HCT116 (cell line): ENCODE results near the gene BEND7.

Source experiments
- CEBPB ChIP-seq: IDR thresholded peaks from 2 replicates; pipeline ENCODE4 v1.6.1; 2012; ENCODE audit warnings: low read depth
- CTCF ChIP-seq, 3 experiments: fragments of 200-600 bp in 1 of 3; sonication (generic) in 1 of 3; IDR thresholded peaks in 2 of 3; conservative IDR thresholded peaks in 1 of 3; 2 replicates each; pipeline ENCODE4 v1.5.1; 2012 to 2017; ENCODE audit warnings: low read depth in 2 of 3, low read length in 2 of 3, antibody characterized with exemption in 1 of 3, borderline replicate concordance in 1 of 3, control low read depth in 1 of 3, mild to moderate bottlenecking in 1 of 3, mixed read lengths in 1 of 3, mixed run types in 1 of 3, moderate library complexity in 1 of 3; ENCODE audit not compliant: insufficient read depth in 1 of 3
- POLR2A ChIP-seq: IDR thresholded peaks from 2 replicates; pipeline ENCODE4 v1.7.0; 2011; ENCODE audit warnings: borderline replicate concordance; ENCODE audit not compliant: insufficient read depth, insufficient read length; ENCODE audit errors: extremely low read depth

- TF ChIP-seq POLR2A: no peak
- TF ChIP-seq CEBPB: no peak
- no peak for TF ChIP-seq CTCF (IDR thresholded peaks at IDR 0.05 in 2 of 3, conservative IDR thresholded peaks at IDR 0.05 in 1 of 3; ENCODE audit: borderline replicate concordance in 1 of 3, insufficient read depth in 1 of 3, low read depth in 2 of 3, low read length in 2 of 3)
Observed at GRCh38 chr10:13529714-13529973, 830 bp upstream of the BEND7 start.
